ENCODE results near the gene SCYGR2.

GRCh38 chr2:227642656-227643055 is 44.0 kb downstream of the SCYGR2 start:
- TF ChIP-seq POLR2A (IDR thresholded peaks at IDR 0.05), result no peak
- no peak for TF ChIP-seq CTCF (IDR thresholded peaks at IDR 0.05 in 4 of 5, conservative IDR thresholded peaks at IDR 0.05 in 1 of 5)
